OCI-LY3 (cell line): ENCODE data around the gene BCOR.

Experiments
- EZH2phosphoT487 ChIP-seq: fragments of 200-600 bp; shearing (Covaris generic); IDR thresholded peaks from 2 replicates; pipeline ENCODE4 v1.6.1; 2018; ENCODE audit warnings: antibody characterized with exemption, mixed run types, low read depth
- TF ChIP-seq, protein P1 (sequence below): fragments of 200-600, 300-600 bp; sonication (generic); IDR thresholded peaks from 2 replicates; pipeline ENCODE4 v1.5.1; 2014; ENCODE audit warnings: antibody characterized with exemption, low read length, low read depth

DNA sequence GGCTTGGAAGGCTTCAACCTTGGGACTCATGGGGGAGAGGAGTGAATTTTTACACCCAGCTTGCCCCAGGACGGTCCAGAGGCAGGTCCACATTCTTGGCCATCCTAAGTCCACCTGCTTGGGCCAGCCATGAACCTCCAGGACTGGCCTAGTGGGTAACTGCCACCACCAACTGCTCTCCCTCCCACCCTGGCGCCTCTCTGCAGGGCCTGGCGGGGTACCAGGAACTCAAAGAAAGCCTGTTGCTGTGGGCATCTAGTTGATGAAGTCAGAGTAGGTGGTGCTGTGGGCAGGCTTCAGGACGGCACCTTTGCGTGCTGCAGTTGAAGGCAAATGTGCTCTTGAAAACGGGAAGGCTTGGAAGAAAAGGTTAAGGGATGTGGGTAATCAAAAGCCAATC lies 12.0 kb downstream of the BCOR start:
- TF ChIP-seq, protein P1, sequence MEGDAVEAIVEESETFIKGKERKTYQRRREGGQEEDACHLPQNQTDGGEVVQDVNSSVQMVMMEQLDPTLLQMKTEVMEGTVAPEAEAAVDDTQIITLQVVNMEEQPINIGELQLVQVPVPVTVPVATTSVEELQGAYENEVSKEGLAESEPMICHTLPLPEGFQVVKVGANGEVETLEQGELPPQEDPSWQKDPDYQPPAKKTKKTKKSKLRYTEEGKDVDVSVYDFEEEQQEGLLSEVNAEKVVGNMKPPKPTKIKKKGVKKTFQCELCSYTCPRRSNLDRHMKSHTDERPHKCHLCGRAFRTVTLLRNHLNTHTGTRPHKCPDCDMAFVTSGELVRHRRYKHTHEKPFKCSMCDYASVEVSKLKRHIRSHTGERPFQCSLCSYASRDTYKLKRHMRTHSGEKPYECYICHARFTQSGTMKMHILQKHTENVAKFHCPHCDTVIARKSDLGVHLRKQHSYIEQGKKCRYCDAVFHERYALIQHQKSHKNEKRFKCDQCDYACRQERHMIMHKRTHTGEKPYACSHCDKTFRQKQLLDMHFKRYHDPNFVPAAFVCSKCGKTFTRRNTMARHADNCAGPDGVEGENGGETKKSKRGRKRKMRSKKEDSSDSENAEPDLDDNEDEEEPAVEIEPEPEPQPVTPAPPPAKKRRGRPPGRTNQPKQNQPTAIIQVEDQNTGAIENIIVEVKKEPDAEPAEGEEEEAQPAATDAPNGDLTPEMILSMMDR: no peak
- TF ChIP-seq EZH2phosphoT487: no peak
